Skeletal muscle tissue (tissue), 4 donors: ENCODE data around the gene DENND1A. TPM values are rescaled to one million over a fixed set of nuclear protein-coding genes. Genes with fewer than 3 reads are reported as not detected.

Experiments
- H3K27ac ChIP-seq: one replicate; pipeline ENCODE4 v1.7.0; 2013; ENCODE audit warnings: mild to moderate bottlenecking, low read depth, low read length, inconsistent platforms
- H3K27me3 ChIP-seq, 3 donors: one replicate each; pipeline ENCODE4 v1.7.0; 2013; ENCODE audit warnings: low read length in 3 of 3; ENCODE audit not compliant: control insufficient read depth in 3 of 3, insufficient read depth in 3 of 3
- H3K36me3 ChIP-seq, 3 donors: one replicate each; pipeline ENCODE4 v1.7.0; 2013; ENCODE audit warnings: low read length in 3 of 3; ENCODE audit not compliant: control insufficient read depth in 3 of 3, insufficient read depth in 3 of 3
- H3K4me1 ChIP-seq, 3 donors: one replicate each; pipeline ENCODE4 v1.7.0; 2013; ENCODE audit warnings: low read length in 3 of 3, mild to moderate bottlenecking in 3 of 3; ENCODE audit not compliant: control insufficient read depth in 3 of 3, insufficient read depth in 3 of 3
- H3K4me3 ChIP-seq, 3 donors: one replicate each; pipeline ENCODE4 v1.7.0; 2013; ENCODE audit warnings: low read length in 3 of 3
- H3K9ac ChIP-seq, 3 donors: one replicate each; pipeline ENCODE4 v1.7.0; 2013; ENCODE audit warnings: low read length in 3 of 3, mild to moderate bottlenecking in 3 of 3, moderate library complexity in 2 of 3, low read depth in 1 of 3
- H3K9me3 ChIP-seq, 3 donors: one replicate each; pipeline ENCODE4 v1.7.0; 2013; ENCODE audit warnings: low read length in 3 of 3; ENCODE audit not compliant: control insufficient read depth in 3 of 3
- total RNA-seq: library from RNA; depleted of rRNA; stranded (reverse); fragments of >200 nt; gene quantifications from one replicate; pipeline ENCODE4 v1.2.3, GENCODE V29; 2014
- donor health status: Osteomylitis.

Gene DENND1A
- total RNA-seq, 1 donor from 2014 or later: 23.5 TPM

DNA sequence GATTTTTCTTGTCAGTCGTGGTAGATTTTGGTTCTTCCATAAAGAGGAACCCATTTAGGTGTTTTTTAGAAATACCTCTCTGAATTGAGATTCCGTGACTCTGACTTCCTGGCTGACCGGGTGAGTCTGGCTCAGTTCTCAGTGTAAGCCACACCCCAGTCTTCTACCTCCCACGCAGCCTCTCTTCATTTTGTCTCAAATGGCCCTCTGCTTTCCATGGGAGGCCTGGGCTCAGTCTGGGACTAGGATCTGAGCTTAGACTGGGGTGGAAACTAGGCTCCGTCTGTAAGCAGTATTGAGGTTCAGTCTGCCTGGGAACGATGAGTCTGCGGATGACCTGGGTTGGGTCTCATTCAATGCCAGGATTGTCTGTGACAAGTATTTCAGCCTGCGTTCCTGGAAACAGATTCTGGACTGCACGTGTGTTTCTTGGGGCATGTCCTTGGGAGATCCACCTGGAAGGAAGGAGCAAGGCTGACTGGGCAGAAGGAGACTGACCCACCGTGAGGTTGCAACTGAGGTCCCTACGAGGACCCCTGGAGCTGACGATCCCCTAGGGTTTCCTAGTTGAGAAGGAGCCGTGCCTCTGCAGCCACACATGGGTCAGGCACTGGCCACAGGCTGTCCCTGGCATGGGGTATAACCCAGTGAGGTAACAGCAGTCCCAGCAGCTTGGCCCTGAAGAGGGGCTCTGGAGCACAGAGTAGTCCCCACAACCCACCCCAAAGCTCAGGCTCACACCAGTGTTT lies 586.3 kb downstream of the DENND1A start:
- H3K27ac ChIP-seq: no peak overlapping the region
- peaks cover 8 to 16% (median 14%) of the 10 kb centered on the region in 3 donors for H3K27me3 ChIP-seq
- H3K36me3 ChIP-seq: no peaks in the 10 kb centered on the region
- H3K9ac ChIP-seq: no peak overlapping the region
- H3K4me3 ChIP-seq: no peak overlapping the region
- H3K4me1 ChIP-seq: peaks cover 8 to 23% (median 16%) of the 10 kb centered on the region in 3 donors
- H3K9me3 ChIP-seq: no peaks in the 10 kb centered on the region

DNA sequence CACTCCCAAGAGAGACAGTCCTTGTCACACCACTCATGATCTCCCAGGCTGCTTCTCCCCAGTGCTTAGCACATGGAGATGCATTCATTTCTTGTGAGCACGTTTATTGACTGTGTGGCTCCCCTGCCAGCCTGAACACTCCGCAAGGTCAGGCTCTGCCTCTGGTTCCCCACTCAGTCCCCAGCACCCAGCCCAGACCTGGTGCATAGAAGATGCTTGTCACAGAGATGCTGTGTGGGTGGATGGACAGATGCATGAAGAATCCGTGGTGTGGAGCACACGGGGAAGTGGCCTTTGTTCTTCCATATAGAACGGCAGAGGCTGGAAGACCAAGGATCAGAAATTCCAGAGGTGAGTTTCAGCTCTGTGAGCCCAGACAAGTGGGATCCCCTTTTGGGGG lies 587.7 kb downstream of the DENND1A start:
- H3K9me3 ChIP-seq: no peaks in the 10 kb centered on the region
- H3K4me1 ChIP-seq: peaks cover 8 to 23% (median 16%) of the 10 kb centered on the region in 3 donors
- H3K9ac ChIP-seq: no peak overlapping the region
- H3K27ac ChIP-seq: no peak overlapping the region
- no peak overlapping the region for H3K4me3 ChIP-seq
- H3K27me3 ChIP-seq: peaks cover 0 to 6% (median 3%) of the 10 kb centered on the region in 3 donors
- no peaks in the 10 kb centered on the region for H3K36me3 ChIP-seq

DNA sequence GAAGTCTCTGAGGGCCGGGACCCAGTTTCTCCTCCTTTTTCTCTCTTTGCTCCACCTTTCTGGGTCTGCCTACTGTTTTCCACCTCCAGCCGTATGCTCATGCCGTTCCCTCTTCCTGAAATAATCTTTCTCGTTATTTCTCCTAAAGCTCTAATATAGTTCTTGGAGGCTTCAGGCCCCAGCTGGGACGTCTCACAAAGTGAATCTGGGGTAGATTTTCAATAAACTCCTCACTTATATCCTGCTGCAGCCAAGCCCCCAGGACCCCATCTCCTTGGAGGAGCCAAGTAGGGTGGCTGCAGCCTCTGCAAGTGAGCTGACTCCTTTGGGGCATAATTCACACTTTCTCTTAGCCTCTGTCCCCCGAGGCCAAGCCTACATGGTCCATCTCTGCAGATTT lies 588.1 kb downstream of the DENND1A start:
- Histone ChIP-seq H3K4me1 (peaks cover 8 to 23% (median 16%) of the 10 kb centered on the region in 3 donors), H3K9me3 (no peaks in the 10 kb centered on the region), H3K27me3 (peaks cover 0 to 2% (median 0%) of the 10 kb centered on the region in 3 donors), H3K9ac (no peak overlapping the region), H3K36me3 (no peaks in the 10 kb centered on the region), H3K27ac (no peak overlapping the region), H3K4me3 (no peak overlapping the region)

DNA sequence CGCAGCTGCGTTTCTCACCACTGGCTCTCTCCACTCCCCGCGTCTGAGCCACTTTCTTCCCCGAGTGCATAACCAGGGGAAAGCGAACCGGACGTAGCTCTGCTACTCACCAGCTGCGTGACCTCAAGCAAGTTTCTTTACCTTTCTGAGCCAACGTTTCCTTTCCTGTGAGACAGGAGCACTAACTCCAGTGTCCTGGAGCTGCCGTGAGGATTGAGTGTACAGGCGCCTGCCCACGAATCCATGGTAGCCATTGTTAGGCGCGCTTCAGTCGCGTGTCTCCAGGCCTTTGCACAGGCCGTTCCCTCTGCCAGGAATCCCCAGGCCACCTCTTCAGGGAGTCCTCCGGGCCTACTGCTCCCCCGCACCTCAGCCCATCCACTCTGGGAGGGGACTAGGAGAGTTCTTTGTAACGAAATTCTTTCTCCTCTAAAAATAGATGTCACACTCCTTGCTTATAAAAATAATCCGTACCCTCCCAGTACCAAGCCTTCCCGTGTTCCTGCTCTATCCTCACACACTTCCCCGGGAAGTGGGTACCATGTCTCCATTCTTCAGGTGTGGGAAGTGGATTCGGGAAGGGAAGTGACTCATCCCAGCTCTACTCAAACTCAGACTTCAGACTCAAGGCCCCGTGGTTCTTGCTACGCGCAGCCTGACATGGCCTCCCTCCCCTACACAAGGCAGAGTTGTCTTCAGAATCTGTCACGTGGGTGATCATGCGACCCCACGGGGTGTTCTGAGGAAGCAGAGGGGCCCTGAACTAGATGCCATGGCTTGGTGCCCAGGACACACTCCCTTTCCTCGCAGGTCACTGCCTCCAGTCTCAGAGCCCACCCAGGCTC lies 590.0 kb downstream of the DENND1A start:
- Histone ChIP-seq H3K27me3 (no peaks in the 10 kb centered on the region), H3K9ac (peak overlapping the region in 1 of 3 donors; percentile 25), H3K4me3 (peak overlapping the region; percentile 49 to 59 (median 57)), H3K27ac (no peak overlapping the region), H3K4me1 (peaks cover 8 to 23% (median 18%) of the 10 kb centered on the region in 3 donors), H3K9me3 (no peaks in the 10 kb centered on the region), H3K36me3 (no peaks in the 10 kb centered on the region)

DNA sequence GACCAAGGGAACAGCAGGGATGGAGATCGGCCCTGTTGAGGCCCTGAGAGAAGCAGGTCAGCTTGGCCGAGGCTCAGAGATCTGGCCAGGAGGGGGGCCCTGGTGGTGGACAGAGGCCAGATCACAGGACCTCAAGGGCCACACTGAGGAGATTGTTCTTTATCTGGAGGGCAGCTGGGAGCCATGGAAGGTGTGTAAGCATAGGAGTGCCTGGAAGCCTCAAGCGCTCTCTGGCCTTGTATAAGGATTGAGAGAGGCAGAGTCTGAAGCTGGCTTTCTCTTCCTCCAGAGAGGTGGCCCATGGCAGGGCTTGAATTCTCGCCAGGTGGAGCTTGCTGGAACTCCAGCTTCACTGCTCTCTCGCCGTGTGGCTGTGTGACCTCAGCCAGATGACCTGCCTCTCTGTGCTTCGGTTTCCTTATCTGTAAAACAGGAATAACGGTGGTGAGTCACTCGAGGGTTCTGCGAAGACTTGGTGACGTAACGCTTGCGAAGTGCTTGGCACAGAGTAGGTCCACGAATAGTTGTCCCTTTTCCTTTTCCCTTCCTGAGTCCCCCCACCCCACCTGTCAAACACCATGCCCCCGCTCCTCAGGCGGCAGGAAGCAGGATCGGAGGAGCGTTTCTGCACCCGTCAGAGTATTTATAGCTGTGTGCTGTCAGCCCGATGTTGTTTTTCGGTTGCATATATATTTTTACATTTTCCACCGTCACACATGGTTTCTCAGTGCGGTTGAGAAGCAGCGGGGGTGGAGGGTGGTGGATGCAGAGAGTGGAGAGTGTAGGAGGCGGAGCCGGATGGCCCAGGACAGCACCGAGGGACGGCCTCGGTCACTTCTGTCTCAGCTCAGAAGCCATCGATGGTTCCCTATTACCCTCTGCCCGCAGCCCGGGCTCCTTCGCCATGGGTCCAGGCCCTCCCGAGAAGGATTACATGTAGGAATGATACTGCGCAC lies 590.9 kb downstream of the DENND1A start:
- no peaks in the 10 kb centered on the region for H3K36me3 ChIP-seq
- H3K4me1 ChIP-seq: peaks cover 8 to 23% (median 18%) of the 10 kb centered on the region in 3 donors
- peak overlapping the region in 2 of 3 donors; percentile 25 to 51 for H3K9ac ChIP-seq
- H3K27me3 ChIP-seq: no peaks in the 10 kb centered on the region
- H3K9me3 ChIP-seq: no peaks in the 10 kb centered on the region
- H3K4me3 ChIP-seq: peak overlapping the region; percentile 49 to 59 (median 57)
- H3K27ac ChIP-seq: no peak overlapping the region

DNA sequence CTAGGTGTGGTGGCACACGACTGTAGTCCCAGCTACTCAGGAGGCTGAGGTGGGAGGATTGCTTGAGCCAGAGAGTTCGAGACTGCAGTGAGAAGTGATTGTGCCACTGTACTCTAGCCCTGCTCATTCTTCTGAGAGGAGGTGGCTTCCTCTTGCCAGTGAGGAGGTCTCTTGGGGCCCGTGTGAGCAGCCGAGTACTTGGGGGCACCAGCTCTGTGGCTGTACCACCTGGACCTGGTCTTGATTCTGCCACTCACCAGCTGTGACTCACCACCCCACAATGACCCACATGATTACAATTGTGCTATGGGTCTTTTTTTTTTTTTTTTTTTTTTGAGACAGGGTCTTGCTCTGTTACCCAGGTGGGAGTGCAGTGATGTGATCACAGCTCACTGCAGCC lies 592.0 kb downstream of the DENND1A start:
- Histone ChIP-seq H3K4me1 (peaks cover 8 to 23% (median 15%) of the 10 kb centered on the region in 3 donors), H3K4me3 (no peak overlapping the region), H3K27ac (no peak overlapping the region), H3K9ac (no peak overlapping the region), H3K9me3 (no peaks in the 10 kb centered on the region), H3K36me3 (no peaks in the 10 kb centered on the region), H3K27me3 (no peaks in the 10 kb centered on the region)

DNA sequence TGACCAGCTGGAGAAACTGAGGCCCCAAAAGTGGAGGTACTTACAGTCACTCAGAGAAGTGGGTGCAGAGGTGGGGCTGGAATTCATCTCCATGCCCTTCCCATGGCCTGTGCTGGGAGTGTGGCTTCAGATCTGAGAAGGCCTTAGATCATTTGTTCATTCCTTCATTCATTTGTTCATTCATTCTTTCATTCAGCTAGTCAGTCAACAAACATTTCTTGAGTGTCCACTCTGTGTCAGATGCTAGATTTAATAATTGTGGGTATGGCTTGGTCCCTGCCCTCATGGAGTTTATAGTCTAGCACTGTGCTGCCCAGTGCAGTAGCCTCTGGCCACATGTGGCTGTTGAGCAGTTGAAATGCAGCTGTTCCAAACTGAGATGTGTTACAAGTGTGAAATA lies 593.0 kb downstream of the DENND1A start:
- H3K4me1 ChIP-seq: peaks cover 8 to 23% (median 17%) of the 10 kb centered on the region in 3 donors
- H3K27ac ChIP-seq: no peak overlapping the region
- H3K4me3 ChIP-seq: no peak overlapping the region
- no peaks in the 10 kb centered on the region for H3K27me3 ChIP-seq
- no peaks in the 10 kb centered on the region for H3K36me3 ChIP-seq
- no peak overlapping the region for H3K9ac ChIP-seq
- no peaks in the 10 kb centered on the region for H3K9me3 ChIP-seq

DNA sequence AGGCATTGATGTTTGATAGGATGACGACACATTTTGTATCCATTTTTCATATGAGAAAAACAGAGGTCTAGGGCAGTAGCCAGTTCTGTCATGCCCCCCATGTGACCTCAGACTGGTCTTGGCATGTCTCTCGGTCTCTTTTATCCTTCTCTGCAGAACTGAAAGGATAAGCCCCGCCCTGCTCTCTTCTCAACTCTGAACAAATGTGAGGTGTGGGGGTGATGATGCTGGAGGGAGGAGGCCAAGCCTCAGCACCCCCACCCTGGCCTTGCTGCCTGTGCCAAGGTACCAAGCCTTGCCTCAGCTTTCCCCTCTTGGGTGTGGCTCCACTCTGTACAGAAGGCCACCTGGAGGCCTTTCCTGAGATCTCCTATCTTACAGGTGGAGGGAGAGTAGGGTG lies 593.5 kb downstream of the DENND1A start:
- no peak overlapping the region for H3K27ac ChIP-seq
- no peak overlapping the region for H3K9ac ChIP-seq
- no peaks in the 10 kb centered on the region for H3K9me3 ChIP-seq
- no peaks in the 10 kb centered on the region for H3K27me3 ChIP-seq
- no peak overlapping the region for H3K4me3 ChIP-seq
- H3K4me1 ChIP-seq: peaks cover 8 to 23% (median 17%) of the 10 kb centered on the region in 3 donors
- H3K36me3 ChIP-seq: no peaks in the 10 kb centered on the region

DNA sequence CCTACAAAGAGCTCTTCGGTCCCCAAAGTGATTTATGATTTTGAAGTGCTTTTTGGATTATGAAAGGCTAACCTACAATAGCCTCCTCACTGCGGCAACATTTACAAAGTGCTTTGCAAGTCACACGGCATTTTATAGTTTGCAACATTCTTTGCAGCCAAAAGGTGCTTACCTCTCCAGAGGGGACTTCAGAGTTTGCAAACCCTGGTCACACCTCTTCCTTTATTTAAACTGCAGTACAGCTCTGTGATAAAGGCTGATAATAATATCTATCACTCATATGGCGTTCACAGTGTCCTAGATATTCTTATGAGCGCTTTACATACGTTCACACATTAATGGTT lies 594.0 kb downstream of the DENND1A start:
- no peaks in the 10 kb centered on the region for H3K9me3 ChIP-seq
- no peak overlapping the region for H3K9ac ChIP-seq
- no peak overlapping the region for H3K27ac ChIP-seq
- H3K4me1 ChIP-seq: peaks cover 8 to 23% (median 17%) of the 10 kb centered on the region in 3 donors
- no peaks in the 10 kb centered on the region for H3K27me3 ChIP-seq
- H3K4me3 ChIP-seq: no peak overlapping the region
- H3K36me3 ChIP-seq: no peaks in the 10 kb centered on the region
